NCI-H2029 (cell line): Measurements from ENCODE around the gene ZXDC.

Experiments used
- DNase-seq: peaks from one replicate; lab custom pipeline; 2025; lab: John Stamatoyannopoulos, UW

The ZXDC gene

DNA sequence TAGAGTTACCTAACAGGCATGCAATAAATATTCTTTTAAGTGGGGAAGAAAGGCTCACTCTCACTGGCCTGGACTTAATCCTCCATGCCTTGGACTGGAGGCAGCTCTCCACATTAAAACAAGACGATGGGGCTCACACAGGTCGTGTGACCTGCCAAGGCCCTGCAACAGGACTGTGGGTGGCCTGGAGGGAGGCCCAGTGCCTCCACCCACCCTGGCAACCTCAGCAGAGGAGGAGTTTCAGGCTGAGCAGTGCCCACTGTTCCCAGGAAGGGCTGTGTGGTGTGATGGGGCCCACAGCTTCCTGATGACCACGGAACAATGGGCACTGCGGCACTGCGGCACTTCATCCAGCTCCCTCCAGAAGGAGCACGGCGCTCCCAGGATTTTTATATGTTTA lies 36.3 kb upstream of the ZXDC start:
- no peak for DNase-seq

GRCh38 chr3:126511291-126511690 lies 35.6 kb upstream of the ZXDC start:
- no peak for DNase-seq

- no peak for DNase-seq
Observed at GRCh38 chr3:126510308-126510910, 34.7 kb upstream of the ZXDC start.

- DNase-seq: peak; percentile 42
Observed at GRCh38 chr3:126509597-126510307, 34.1 kb upstream of the ZXDC start.

- no peak for DNase-seq
Observed at GRCh38 chr3:126508564-126508964, 32.9 kb upstream of the ZXDC start.

DNA sequence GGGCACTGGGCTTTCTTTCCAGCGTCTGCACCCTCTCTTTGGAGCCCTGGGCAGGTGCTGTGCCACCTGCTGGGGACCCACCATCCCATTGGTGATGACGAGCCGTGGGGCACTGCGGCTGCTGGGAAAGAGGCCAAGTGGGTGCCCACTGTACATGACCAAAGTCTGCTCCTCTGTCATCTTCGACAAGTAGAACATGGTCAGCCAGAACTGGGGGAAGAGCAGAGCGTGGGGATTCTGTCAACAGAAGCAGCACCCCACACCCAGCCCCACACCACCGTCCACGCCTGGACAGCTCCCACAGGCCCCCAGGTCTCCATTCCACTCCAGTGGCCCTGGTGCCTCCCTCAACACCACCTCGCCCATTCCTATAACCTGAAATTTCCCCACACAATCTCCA lies 32.2 kb upstream of the ZXDC start:
- no peak for DNase-seq

DNA sequence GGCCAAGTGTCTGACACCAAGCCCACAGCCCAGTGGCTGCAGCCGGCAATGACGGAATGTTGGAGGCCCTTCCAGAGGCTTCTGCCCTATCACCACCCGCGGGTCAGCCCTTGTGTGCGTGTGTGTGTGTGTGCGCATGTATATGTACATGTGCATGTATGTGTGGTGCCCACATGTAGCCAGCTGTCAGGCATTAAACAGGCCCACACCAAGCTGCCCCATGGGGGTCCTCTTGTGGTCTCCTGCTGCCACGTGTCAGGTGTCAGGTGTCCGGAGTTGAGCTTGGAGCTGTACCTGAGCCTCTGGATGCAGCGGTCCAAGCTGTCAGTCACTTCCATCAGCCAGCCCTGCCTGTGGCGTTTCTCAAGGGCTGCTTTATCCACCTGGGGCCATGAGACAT lies 28.0 kb upstream of the ZXDC start:
- DNase-seq: no peak

DNA sequence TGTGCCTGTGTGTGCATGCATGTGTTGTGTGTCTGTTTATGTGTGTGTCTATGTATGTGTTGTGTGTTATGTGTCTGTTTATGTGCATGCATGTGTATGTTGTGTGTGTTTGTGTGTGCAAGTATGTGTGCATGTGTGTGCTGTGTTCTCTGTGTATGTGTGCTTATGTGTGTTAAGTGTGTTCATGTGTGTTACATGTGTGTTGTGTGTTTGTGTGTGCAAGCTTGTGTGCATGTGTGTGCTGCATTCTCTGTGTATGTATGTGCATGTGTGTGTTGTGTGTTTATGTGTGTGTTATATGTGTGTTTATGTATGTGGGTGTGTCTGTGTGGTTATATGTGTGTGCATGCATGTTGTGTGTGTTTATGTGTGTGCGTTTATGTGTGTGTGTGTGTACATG lies 27.0 kb upstream of the ZXDC start:
- DNase-seq: no peak

GRCh38 chr3:126501736-126502135 lies 26.0 kb upstream of the ZXDC start:
- no peak for DNase-seq

GRCh38 chr3:126501054-126501453 lies 25.4 kb upstream of the ZXDC start:
- DNase-seq: no peak

- no peak for DNase-seq
Observed at GRCh38 chr3:126500016-126500415, 24.3 kb upstream of the ZXDC start.

GRCh38 chr3:126499401-126499800 lies 23.7 kb upstream of the ZXDC start:
- no peak for DNase-seq

DNA sequence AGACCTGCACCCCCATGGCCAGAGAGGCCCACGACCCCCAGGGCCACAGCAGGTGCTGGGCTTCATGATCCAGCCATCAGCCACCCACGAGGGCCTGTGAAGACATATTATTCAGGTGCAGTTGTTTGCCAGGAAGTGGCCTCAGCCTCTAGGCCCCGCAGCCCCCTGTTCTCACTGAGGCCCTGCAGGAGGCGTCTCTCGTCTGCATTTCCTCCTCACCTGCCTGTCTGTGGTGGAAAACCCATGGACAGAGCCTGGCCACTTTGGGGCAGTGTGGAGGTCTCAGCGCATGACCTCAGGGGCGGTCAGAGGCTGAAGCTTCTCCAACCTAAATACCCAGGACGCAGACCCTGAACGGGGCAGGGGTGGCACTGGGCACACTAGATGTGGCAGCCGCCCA lies 23.2 kb upstream of the ZXDC start:
- DNase-seq: no peak

DNA sequence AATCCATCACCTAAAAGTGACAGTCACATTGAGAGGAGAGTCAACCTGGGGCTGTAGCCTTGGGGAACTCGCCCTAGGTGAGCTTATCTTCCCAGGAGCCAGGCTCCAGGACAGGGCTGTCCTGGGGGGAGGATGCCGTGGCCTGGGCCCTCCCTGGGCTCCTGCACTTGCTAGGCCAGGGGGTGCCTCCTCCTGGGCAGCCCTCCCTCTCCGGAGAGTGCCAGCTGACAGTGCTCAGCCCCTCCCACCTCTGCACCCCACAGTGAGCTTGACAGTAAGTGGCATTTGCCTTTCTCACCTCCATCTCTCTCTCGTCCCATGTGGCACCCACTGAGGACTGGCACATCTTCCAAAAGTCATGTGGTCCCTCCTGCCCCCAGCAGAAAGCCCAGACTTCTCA lies 22.8 kb upstream of the ZXDC start:
- no peak for DNase-seq

- DNase-seq: no peak
Observed at GRCh38 chr3:126497956-126498355, 22.3 kb upstream of the ZXDC start.

GRCh38 chr3:126496894-126497850 lies 21.5 kb upstream of the ZXDC start:
- no peak for DNase-seq

DNA sequence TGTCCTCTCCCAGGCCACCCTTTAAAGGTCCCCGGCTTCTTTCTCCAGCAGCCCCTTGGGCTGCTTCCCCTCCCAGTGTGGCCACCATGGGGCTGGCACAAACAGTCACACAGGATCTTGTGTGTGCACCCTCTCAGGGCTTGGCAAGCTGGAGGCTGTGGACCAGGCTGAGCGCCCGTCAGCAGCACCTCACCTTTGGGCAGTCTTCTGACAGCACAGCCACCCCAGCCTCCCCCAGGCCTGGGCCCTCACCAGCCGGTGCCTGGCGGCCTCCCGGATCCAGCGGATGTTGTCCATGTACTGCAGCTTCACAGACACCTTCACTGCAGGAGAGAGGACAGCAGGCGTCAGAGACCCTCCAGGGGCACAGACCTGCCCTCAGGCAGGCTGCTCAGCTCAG lies 20.1 kb upstream of the ZXDC start:
- DNase-seq: no peak

DNA sequence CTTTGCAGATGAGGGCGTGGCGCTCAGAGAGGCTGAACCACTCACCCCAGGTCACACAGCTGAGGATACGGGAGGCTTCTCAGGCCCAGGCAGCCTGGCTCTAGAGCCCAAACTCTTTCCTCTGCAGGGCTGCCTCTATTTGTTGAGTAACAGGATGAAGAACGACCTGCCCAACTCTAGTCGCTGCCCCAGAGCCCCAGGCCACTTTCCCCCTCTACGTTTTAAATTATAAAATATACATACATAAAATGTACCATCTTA lies 19.2 kb upstream of the ZXDC start:
- DNase-seq: no peak

DNA sequence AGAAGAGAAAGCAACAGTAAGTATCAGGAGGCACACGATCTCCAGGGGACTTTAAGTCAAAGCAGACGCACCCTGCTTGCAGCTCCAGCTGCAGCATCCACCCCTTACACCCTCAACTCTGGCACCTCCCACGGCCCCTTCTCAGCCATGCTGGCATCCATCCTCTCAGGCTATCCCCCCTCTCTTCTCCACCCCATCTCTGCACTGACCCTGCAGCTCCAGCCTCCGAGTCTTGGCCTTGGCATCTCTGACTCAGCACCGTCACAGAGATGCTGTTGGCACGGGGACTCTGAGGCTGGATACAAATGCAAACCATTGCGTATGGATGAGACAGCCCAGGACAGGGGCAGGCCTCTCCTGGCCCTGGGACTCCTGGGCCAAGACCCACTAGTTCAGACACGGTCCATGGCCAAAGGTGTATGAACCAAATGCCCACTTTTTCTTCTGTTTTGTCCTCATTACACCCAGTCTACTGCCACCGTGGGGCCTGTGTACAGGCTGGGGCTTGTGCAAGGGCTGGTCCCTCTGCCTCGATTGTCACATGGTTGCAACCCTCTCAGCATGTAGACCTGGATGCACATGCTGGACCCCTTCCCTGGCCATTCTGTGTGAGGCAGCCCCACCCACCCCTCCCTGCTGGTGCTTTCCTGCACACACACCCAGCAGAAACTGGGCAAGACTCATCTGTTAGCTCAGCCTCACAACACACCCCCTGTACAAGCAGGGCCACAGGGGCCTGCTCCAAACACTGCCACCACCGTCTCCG lies 18.7 kb upstream of the ZXDC start:
- DNase-seq: no peak

- DNase-seq: no peak
Observed at GRCh38 chr3:126493739-126494138, 18.0 kb upstream of the ZXDC start.

DNA sequence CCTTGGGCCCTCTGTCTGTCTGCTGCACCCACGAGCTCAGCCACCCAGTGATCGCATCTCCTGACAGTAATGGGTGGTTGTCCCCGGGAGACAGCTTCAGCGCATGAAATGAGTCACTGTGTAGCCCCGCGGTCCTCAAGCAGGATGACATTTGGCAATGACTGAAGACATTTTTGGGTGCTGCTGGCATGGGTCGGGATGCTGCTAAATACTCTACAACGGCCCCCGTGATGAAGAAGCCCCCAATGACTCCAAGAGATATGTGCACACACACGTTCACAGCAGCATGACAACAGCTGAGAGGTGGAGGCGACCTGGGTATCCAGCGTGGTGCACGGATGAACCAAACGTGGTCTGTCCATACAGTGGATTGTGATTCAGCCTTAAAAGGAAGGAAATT lies 17.4 kb upstream of the ZXDC start:
- no peak for DNase-seq

DNA sequence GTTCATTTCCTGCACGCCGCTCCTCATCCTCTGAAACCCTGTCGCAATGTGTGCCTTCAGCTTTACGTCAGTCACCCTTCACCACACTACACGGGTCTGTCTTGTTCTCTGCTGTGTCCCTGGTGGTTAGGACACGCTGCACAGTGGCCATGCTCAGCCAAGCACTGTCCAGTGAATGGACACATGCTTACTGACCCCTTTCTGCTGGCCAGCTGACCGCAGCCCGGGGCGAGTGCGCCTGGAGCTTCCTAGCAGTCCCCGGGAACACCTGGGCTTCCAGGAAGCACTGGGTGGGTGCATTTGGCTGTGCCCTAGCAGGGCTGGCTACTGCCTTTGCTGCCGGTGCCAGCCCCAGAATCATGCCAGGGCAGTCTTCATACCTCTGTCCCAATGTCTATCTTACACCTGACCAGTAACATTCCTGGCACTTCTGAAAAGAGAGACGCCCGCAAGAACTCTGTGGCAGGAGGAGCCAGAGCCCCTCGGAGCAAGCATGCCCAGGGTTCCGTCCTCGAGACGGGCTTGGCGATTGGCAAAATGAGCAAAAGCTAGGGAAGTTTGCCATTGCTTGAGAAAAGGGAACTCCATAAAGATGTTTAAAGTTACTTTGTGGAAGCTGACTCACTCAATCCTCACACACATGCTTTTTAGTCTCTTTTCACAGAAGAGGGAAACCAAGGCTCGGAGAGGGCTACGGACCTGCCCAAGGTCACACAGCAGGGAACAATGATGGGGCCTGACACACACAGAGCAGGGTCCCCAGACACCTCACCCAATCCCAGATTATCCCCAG lies 15.7 kb upstream of the ZXDC start:
- DNase-seq: no peak
